GM12872 (cell line): ENCODE results near the gene CEP126.

Experiments used
- CTCF ChIP-seq: IDR thresholded peaks from 3 replicates; pipeline ENCODE4 v1.5.1; 2011; ENCODE audit warnings: low read depth, mild to moderate bottlenecking, low read length, moderate library complexity; ENCODE audit not compliant: insufficient read depth

CEP126 gene, protein sequence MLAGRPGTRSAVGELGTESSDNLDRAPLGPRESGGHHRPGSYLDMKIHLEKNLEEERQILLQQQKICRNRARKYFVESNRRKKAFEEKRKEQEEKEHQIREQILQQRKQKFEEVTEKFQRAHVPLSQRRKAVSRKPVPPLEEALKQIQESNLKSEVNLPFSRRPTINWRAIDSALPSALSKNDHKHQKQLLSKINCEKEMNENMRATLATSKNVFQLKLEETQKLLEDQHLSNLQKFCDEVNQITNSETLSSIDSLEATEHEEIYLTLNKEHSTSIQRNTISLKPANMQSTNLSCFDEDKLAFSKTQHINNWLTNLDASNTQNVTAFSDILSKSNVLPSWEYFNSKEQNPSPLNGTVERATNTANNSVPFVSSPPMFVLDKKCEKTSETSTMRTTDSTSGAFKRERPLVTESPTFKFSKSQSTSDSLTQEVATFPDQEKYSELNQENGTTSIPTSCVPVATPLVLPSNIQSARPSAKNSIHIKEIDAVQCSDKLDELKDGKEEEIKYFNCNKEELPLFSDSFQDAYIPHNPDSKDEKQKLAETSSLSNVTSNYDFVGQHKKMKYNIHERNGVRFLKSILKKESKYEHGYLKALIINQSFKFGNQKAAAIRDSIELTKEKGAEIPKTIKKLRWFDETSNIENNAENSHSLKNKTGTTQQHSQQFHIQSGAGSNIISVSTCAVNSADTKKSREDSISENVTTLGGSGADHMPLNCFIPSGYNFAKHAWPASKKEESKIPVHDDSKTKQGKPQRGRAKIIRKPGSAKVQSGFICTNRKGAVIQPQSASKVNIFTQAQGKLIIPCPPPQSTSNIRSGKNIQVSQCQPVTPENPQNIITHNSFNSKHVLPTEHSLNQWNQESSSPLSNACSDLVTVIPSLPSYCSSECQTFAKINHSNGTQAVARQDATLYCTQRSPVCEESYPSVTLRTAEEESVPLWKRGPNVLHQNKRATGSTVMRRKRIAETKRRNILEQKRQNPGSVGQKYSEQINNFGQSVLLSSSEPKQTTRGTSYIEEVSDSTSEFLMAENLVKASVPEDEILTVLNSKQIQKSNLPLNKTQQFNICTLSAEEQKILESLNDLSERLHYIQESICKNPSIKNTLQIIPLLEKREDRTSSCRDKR

GRCh38 chr11:101914738-101915426 is at the start of gene CEP126:
Gene CEP126 (plus strand): TSS chr11:101915010. CDS start chr11:101915285, 275 bp downstream.
- peak; percentile 13; the same call in 1 of the 3 replicates for TF ChIP-seq CTCF

DNA sequence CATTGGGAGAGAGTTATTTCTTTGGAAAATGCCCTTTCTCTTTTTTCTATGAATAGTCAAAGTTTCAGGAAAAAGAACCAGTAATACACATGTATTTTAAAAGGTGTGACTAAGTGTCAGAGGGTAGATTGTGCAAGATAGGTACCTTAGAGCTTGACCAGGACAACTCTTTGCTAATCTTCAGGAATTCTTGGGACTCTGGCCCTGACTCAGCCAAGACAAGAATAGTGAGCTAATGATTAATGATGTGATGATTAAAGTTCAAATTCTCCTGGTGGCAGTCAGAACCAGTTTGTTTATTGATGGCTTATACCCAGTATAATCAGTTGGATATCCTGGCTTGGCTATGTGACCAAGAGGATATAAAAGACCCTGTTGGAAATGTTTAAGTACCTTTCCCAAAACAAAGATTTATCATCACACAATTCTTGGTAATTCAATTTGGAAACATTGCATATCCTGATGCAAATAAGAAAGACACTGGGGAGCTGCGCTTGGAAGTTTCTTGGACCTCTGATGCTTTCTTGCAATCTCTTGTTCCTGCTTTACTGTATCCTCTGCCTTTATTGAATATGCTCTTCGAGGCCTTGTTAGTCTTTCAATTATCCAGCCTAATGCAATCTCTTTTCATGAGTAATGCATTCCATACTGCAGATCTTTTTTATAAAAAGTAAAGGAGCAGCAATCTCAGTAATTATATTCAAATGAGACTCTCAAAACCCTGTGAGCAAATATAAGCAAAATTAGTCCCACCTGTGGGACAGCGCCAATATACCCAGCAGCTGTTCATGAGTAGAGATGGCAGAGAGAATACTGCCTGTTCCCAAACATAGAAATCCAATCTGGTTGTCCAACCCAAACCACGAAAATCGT is 48.0 kb upstream of the CEP126 start:
- TF ChIP-seq CTCF, result no peak

DNA sequence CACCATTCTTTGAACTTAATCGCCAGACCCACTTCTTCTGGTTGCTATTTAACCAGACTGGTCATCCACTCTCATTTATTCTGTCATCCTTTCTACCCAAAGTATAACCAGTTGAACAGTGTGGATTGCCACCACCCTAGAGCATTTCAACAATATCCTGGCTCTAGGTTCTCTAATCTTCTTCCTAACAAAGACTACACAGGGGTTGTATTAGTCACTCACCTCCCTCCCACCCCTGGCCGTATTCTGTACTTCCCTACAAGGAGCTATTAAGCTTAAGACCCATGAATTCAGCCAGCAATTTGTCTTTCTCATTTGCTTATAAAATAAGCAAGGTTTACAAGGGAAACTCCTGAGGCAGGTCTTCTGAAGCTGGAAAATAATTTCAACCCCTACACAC is 46.9 kb upstream of the CEP126 start:
- no peak for TF ChIP-seq CTCF

GRCh38 chr11:101870510-101870909 is 44.3 kb upstream of the CEP126 start:
- no peak for TF ChIP-seq CTCF

DNA sequence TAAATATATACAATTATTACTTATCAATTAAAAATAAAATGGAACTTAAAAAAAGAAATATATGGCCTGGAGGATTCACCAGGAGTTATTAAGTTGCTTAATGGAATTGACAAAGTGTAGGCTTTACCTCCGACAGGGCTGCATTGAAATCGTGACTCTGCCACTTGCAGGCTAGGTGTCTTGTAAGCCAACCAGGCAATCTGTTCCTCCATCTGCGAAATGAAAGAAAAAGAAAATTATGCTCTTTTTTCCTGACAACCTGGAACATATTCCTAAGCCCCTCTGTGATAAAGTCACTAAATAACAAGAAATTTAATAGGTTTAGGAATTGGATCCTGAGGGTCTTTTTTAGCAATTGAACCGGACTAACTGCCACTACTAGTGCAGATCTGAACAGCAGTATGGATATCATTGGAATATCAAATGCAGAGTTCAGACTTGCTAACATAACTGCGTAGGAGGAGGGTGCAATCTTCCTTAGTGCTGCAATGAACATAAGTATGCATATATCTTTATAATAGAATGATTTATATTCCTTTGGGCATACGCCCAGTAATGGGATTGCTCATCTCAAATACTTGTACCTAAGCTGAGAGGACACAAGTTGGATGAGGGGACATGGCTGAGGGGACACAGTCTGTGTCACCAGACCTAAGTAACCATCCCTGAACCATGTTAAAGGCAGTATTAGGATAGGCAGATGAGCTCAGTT is 42.5 kb upstream of the CEP126 start:
- no peak for TF ChIP-seq CTCF

DNA sequence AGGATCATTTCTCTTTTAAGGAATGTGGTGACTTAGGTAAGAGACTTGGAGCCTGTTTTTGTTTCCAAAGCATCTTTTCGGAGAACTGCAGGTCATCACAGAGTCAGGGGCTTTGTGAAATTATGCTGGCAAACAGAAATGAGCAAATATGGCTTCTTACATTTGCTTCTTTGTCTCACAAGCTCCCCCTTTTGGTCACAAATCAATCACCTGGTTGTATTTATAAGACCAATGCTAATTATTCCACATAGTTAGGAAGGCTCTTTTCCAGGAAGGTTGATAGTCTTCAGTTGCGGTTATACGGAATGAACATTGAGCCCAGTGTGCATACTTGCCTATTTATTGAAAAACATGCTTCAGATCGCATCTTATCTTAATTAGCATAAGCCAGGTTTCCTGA is 34.6 kb upstream of the CEP126 start:
- TF ChIP-seq CTCF, result peak; percentile 56; the same call in 2 of the 3 replicates
